ENCODE results near the gene ZNF654.

Gene ZNF654

DNA sequence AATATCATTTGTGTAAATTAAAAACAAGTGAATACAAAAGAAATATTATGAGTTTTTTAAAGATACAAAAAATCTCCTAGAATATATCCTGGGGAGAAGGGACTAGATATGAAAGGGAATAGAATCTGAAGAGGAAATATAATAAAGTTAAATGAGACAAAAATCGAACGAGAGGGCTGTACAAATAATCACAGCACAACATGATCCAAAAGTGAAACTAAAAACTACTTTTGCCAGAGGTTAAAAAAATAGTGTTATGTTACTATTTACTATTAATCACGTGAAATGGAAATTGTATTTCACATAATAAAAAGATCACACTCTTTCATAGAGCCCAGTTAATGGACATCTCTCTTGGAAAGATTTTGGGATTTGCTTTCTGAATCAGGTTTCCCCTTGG is 28.8 kb upstream of the ZNF654 start:
- TF ChIP-seq, protein P1, sequence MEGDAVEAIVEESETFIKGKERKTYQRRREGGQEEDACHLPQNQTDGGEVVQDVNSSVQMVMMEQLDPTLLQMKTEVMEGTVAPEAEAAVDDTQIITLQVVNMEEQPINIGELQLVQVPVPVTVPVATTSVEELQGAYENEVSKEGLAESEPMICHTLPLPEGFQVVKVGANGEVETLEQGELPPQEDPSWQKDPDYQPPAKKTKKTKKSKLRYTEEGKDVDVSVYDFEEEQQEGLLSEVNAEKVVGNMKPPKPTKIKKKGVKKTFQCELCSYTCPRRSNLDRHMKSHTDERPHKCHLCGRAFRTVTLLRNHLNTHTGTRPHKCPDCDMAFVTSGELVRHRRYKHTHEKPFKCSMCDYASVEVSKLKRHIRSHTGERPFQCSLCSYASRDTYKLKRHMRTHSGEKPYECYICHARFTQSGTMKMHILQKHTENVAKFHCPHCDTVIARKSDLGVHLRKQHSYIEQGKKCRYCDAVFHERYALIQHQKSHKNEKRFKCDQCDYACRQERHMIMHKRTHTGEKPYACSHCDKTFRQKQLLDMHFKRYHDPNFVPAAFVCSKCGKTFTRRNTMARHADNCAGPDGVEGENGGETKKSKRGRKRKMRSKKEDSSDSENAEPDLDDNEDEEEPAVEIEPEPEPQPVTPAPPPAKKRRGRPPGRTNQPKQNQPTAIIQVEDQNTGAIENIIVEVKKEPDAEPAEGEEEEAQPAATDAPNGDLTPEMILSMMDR (conservative IDR thresholded peaks at IDR 0.05) = no peak
- no peak for TF ChIP-seq ZFX (IDR thresholded peaks at IDR 0.05)
- no peak overlapping the region for H3K27ac ChIP-seq

DNA sequence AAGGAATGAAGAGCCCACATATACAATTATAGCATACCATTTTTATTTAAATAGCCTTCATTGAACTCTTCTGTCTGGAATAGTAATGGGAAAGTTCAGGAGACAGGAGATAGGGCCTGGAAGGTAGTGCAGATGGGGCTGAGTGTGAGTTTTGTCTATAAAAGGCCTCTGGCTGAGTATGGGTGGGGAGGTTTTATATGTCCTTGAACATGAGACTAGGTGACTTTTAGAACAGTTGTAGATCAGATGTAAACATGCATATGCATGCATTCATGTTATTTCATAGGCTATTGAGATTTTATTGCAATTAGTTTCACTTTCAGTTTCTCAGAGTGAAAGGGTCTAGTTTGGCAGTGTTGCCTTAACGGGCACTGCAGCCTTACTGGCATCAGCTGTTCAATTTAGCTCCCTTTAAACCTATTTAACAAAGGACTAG is 27.4 kb upstream of the ZNF654 start:
- no peak for TF ChIP-seq ZFX (IDR thresholded peaks at IDR 0.05)
- TF ChIP-seq, protein P1 (conservative IDR thresholded peaks at IDR 0.05) = no peak
- no peak overlapping the region for H3K27ac ChIP-seq

GRCh38 chr3:88032245-88032644 is 26.8 kb upstream of the ZNF654 start:
- H3K27ac ChIP-seq = no peak overlapping the region
- TF ChIP-seq, protein P1 (conservative IDR thresholded peaks at IDR 0.05) = no peak
- TF ChIP-seq ZFX (IDR thresholded peaks at IDR 0.05) = no peak

GRCh38 chr3:88033079-88033478 is 26.0 kb upstream of the ZNF654 start:
- TF ChIP-seq ZFX (IDR thresholded peaks at IDR 0.05) = no peak
- TF ChIP-seq, protein P1 (conservative IDR thresholded peaks at IDR 0.05) = no peak
- no peak overlapping the region for H3K27ac ChIP-seq

DNA sequence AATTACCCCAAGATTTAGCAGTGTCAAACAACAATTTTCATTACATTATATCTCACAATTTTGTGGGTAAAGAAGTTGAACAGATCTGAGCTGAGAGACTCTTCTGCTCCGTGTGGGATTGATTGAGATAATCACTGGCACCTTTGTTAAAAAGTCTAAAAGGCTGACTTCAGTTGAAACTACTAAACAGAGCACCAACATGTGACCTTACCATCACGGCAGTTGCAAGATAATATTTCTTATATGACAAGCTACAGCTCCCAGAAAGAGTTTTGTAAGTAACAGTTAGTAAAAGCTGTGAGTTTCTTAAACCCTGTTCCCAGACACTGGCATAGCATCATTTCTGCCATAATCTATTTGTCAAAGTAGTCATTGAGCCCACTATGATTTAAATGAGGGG is 25.2 kb upstream of the ZNF654 start:
- TF ChIP-seq, protein P1 (conservative IDR thresholded peaks at IDR 0.05) = no peak
- no peak for TF ChIP-seq ZFX (IDR thresholded peaks at IDR 0.05)
- H3K27ac ChIP-seq = no peak overlapping the region

- no peak overlapping the region for H3K27ac ChIP-seq
- TF ChIP-seq, protein P1 (conservative IDR thresholded peaks at IDR 0.05) = no peak
- no peak for TF ChIP-seq ZFX (IDR thresholded peaks at IDR 0.05)
Measured at GRCh38 chr3:88034491-88035275, 24.4 kb upstream of the ZNF654 start.

DNA sequence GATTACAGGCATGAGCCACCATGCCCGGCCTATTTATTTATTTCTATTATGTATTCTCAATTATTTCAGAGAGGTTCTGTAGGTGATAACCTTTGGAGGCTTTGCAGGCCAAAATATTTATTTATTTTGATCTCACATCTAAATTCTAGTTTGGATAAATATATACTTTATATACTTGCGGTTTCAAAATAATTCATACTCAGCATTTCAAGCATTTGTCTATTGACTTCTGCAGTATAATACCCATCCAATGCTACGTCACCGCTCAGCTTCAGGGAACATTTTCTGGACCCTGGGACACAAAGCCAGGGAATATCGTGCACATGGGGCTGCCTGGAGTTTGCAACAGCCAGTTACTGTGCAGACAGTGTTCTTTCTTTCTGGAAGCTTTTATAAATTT is 22.8 kb upstream of the ZNF654 start:
- no peak overlapping the region for H3K27ac ChIP-seq
- TF ChIP-seq, protein P1 (conservative IDR thresholded peaks at IDR 0.05) = no peak
- TF ChIP-seq ZFX (IDR thresholded peaks at IDR 0.05) = no peak
